GM21786 (cell line): ENCODE data around the gene TRIM44.
"Not testable (repeated sequence)": the region's sequence is repeated elsewhere in the genome, so short reads cannot be mapped to it uniquely, and the experiment has no call there.

ENCODE experiments used
- ATAC-seq: cut with Tn5 transposase; IDR thresholded peaks from one replicate; pipeline ENCODE4 v1.9.1; 2021; ENCODE audit not compliant: unreplicated experiment

Gene TRIM44

GRCh38 chr11:35810045-35810645 lies 147.6 kb downstream of the TRIM44 start:
- ATAC-seq = no peak

GRCh38 chr11:35811783-35812182 lies 149.2 kb downstream of the TRIM44 start:
- peak; percentile 72 for ATAC-seq

GRCh38 chr11:35812828-35813227 lies 150.3 kb downstream of the TRIM44 start:
- no peak for ATAC-seq

GRCh38 chr11:35814081-35814695 lies 151.6 kb downstream of the TRIM44 start:
- no peak for ATAC-seq

GRCh38 chr11:35814720-35815305 lies 152.2 kb downstream of the TRIM44 start:
- ATAC-seq = no peak

- ATAC-seq = no peak
These were observed 153.2 kb downstream of the TRIM44 start for GRCh38 chr11:35815556-35816315.

GRCh38 chr11:35820614-35821013 lies 158.0 kb downstream of the TRIM44 start:
- ATAC-seq = no peak

- ATAC-seq = no peak
These were observed 160.4 kb downstream of the TRIM44 start for GRCh38 chr11:35822815-35823495.

- no peak for ATAC-seq
These were observed 161.2 kb downstream of the TRIM44 start for GRCh38 chr11:35823742-35824298.

GRCh38 chr11:35825386-35825785 lies 162.8 kb downstream of the TRIM44 start:
- ATAC-seq = no peak

GRCh38 chr11:35826006-35826405 lies 163.4 kb downstream of the TRIM44 start:
- ATAC-seq = no peak

- no peak for ATAC-seq
These were observed 164.4 kb downstream of the TRIM44 start for GRCh38 chr11:35826949-35827348.

GRCh38 chr11:35836205-35836604 lies 173.6 kb downstream of the TRIM44 start:
- no peak for ATAC-seq

GRCh38 chr11:35838071-35838470 lies 175.5 kb downstream of the TRIM44 start:
- ATAC-seq = no peak

- ATAC-seq = not testable (repeated sequence)
These were observed 176.3 kb downstream of the TRIM44 start for GRCh38 chr11:35838697-35839367.

GRCh38 chr11:35839368-35840161 lies 177.0 kb downstream of the TRIM44 start:
- no peak for ATAC-seq

GRCh38 chr11:35841733-35842132 lies 179.2 kb downstream of the TRIM44 start:
- ATAC-seq = no peak

- no peak for ATAC-seq
These were observed 180.4 kb downstream of the TRIM44 start for GRCh38 chr11:35842958-35843357.

- no peak for ATAC-seq
These were observed 182.0 kb downstream of the TRIM44 start for GRCh38 chr11:35844579-35844978.

GRCh38 chr11:35845860-35846259 lies 183.3 kb downstream of the TRIM44 start:
- ATAC-seq = no peak
